Breast epithelium (tissue), 3 donors: Measurements from ENCODE around the gene UNC5A.

Source experiments
- CTCF ChIP-seq, 3 donors: fragments of 450-650 bp; IDR thresholded peaks; one replicate each; pipeline ENCODE4 v1.5.1; 2016 to 2017; ENCODE audit warnings: antibody characterized with exemption in 3 of 3, mild to moderate bottlenecking in 3 of 3, moderate library complexity in 3 of 3
- POLR2AphosphoS5 ChIP-seq, 3 donors: sonication (generic); formaldehyde crosslinking; IDR thresholded peaks; one replicate each; pipeline ENCODE4 v1.6.1; 2017; ENCODE audit warnings: antibody characterized with exemption in 3 of 3

DNA sequence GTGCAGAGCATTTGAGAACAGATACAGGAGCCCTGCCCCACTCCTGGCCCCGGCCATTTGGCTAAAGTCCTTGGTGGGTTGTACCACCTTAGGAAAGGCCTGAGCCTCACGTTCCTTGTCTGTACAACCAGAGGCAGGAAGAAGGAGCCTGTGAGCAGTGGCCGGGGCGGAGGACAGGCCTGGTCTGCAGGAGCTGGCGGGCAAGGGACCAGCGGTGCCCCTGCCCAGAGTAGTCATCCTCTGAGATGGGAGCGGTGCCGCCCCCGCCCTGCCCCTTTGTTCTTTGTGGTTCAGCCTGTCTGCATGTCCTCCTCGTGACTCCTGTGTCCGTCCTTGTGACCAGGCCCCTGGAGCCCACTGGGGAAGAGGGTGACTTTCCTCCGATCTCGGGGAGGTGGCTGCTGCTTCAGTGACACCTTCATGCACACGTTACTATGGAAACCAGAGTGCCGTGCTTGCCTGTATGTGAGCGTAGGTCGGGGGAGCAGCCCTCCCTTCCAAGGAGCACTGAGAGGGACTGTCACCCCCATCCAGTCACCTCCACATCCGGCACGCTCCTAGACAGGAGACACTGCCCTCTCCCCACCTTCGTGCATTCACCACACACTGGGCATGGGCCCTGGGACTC is 42.9 kb downstream of the UNC5A start:
- TF ChIP-seq CTCF (IDR thresholded peaks at IDR 0.05) (no peak), POLR2AphosphoS5 (IDR thresholded peaks at IDR 0.05) (no peak)
